ENCODE data around the gene C11orf91.
"Not testable (repeated sequence)": the region's sequence is repeated elsewhere in the genome, so short reads cannot be mapped to it uniquely, and the experiment has no call there.

DNA sequence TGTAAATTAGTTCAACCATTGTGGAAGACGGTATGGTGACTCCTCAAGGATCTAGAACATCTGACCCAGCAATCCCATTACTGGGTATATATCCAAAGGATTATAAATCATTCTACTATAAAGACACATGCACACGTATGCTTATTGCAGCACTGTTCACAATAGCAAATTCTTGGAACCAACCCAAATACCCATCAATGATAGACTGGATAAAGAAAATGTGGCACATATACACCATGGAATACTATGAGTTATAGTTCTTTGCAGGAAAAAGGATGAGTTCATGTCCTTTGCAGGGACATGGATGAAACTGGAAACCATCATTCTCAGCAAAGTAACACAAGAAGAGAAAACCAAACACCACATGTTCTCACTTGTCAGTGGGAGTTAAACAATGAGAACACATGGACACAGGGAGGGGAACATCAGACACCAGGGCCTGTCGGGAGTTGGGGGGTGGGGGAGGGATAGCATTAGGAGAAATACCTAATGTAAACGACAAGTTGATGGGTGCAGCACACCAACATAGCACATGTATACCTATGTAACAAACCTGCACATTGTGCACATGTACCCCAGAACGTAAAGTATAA lies 28.5 kb upstream of the C11orf91 start:
- TF ChIP-seq, protein P1, sequence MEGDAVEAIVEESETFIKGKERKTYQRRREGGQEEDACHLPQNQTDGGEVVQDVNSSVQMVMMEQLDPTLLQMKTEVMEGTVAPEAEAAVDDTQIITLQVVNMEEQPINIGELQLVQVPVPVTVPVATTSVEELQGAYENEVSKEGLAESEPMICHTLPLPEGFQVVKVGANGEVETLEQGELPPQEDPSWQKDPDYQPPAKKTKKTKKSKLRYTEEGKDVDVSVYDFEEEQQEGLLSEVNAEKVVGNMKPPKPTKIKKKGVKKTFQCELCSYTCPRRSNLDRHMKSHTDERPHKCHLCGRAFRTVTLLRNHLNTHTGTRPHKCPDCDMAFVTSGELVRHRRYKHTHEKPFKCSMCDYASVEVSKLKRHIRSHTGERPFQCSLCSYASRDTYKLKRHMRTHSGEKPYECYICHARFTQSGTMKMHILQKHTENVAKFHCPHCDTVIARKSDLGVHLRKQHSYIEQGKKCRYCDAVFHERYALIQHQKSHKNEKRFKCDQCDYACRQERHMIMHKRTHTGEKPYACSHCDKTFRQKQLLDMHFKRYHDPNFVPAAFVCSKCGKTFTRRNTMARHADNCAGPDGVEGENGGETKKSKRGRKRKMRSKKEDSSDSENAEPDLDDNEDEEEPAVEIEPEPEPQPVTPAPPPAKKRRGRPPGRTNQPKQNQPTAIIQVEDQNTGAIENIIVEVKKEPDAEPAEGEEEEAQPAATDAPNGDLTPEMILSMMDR (IDR thresholded peaks at IDR 0.05), result not testable (repeated sequence)
- TF ChIP-seq, protein P2, sequence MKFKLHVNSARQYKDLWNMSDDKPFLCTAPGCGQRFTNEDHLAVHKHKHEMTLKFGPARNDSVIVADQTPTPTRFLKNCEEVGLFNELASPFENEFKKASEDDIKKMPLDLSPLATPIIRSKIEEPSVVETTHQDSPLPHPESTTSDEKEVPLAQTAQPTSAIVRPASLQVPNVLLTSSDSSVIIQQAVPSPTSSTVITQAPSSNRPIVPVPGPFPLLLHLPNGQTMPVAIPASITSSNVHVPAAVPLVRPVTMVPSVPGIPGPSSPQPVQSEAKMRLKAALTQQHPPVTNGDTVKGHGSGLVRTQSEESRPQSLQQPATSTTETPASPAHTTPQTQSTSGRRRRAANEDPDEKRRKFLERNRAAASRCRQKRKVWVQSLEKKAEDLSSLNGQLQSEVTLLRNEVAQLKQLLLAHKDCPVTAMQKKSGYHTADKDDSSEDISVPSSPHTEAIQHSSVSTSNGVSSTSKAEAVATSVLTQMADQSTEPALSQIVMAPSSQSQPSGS (CRISPR knock-in tag; IDR thresholded peaks at IDR 0.05; ENCODE audit: borderline replicate concordance, low read depth), result not testable (repeated sequence)
- TF ChIP-seq JUN (CRISPR knock-in tag; IDR thresholded peaks at IDR 0.05), result not testable (repeated sequence)
